Liver (tissue), 3 donors: Measurements from ENCODE around the gene MSL1.

Experiments
- EGR1 ChIP-seq, 2 donors: IDR thresholded peaks; 2 replicates each; pipeline ENCODE4 v1.6.1; 2016 to 2018; ENCODE audit warnings: antibody characterized with exemption in 2 of 2, low read depth in 2 of 2
- GABPA ChIP-seq, 2 donors: IDR thresholded peaks in 1 of 2; conservative IDR thresholded peaks in 1 of 2; 2 replicates each; pipeline ENCODE4 v1.6.1; 2016; ENCODE audit warnings: antibody characterized with exemption in 2 of 2, mild to moderate bottlenecking in 1 of 2, moderate library complexity in 1 of 2
- HNF4A ChIP-seq, 2 donors: conservative IDR thresholded peaks; 2 replicates each; pipeline ENCODE4 v1.6.1; 2016; ENCODE audit warnings: antibody characterized with exemption in 2 of 2, mild to moderate bottlenecking in 2 of 2
- JUND ChIP-seq, 2 donors: IDR thresholded peaks; 2 replicates each; pipeline ENCODE4 v1.6.1; 2016; ENCODE audit warnings: antibody characterized with exemption in 2 of 2
- NR2F2 ChIP-seq: IDR thresholded peaks from 2 replicates; pipeline ENCODE4 v1.6.1; 2016; ENCODE audit warnings: antibody characterized with exemption
- RAD21 ChIP-seq, 2 donors: IDR thresholded peaks; 2 replicates each; pipeline ENCODE4 v1.6.1; 2016; ENCODE audit warnings: antibody characterized with exemption in 2 of 2, mild to moderate bottlenecking in 2 of 2
- REST ChIP-seq: IDR thresholded peaks from 2 replicates; pipeline ENCODE4 v1.6.1; 2016; ENCODE audit warnings: antibody characterized with exemption, mild to moderate bottlenecking
- RXRA ChIP-seq, 2 donors: IDR thresholded peaks; 2 replicates each; pipeline ENCODE4 v1.6.1; 2017 to 2018; ENCODE audit warnings: antibody characterized with exemption in 2 of 2, mild to moderate bottlenecking in 1 of 2
- SP1 ChIP-seq: IDR thresholded peaks from 2 replicates; pipeline ENCODE4 v1.6.1; 2018; ENCODE audit warnings: antibody characterized with exemption, mild to moderate bottlenecking
- YY1 ChIP-seq: IDR thresholded peaks from 2 replicates; pipeline ENCODE4 v1.6.1; 2016; ENCODE audit warnings: antibody characterized with exemption, mild to moderate bottlenecking
- TF ChIP-seq, protein P1 (sequence below): fragments of 150-350 bp; IDR thresholded peaks from 2 replicates; pipeline ENCODE4 v1.5.1; 2017; ENCODE audit warnings: improper control_type of control experiment, low read depth, low read length; ENCODE audit not compliant: missing input control
- TF ChIP-seq, protein P2 (sequence below): IDR thresholded peaks from 2 replicates; pipeline ENCODE4 v1.6.1; 2016; ENCODE audit warnings: antibody characterized with exemption
- TF ChIP-seq, protein P3 (sequence below): IDR thresholded peaks from 2 replicates; pipeline ENCODE4 v1.6.1; 2016; ENCODE audit warnings: antibody characterized with exemption
- donor health status: healthy.
- donor health status: healthy.

DNA sequence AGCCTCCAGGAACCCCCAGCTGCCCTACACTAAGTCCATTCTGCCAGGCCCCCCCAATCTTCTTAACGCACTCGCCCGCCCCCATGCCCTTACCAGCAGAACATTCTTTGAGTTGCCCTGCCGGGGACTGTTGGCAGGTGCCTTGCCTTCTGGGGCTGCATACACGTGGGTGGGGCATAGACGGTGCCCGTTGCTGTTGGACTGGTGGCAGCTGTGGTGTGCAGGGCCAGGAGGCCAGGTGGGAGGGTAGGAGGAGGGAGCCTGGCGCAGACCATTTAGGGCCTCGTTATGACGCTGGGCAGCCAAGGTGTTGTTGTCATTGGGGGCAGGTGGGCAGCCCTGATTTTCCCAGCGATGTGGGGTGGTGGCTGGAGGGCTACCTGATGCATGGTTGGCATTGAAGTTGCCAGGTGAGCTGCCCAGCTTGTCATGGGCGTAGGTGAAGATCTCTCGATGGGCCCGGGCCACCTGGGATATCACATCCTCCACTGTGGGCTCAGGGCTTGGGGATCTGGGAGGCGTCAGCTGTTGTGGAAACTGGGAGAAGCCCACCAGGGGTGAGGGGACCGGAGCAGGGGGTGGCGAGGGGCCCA, 26.3 kb upstream of the MSL1 start:
- TF ChIP-seq, protein P1, sequence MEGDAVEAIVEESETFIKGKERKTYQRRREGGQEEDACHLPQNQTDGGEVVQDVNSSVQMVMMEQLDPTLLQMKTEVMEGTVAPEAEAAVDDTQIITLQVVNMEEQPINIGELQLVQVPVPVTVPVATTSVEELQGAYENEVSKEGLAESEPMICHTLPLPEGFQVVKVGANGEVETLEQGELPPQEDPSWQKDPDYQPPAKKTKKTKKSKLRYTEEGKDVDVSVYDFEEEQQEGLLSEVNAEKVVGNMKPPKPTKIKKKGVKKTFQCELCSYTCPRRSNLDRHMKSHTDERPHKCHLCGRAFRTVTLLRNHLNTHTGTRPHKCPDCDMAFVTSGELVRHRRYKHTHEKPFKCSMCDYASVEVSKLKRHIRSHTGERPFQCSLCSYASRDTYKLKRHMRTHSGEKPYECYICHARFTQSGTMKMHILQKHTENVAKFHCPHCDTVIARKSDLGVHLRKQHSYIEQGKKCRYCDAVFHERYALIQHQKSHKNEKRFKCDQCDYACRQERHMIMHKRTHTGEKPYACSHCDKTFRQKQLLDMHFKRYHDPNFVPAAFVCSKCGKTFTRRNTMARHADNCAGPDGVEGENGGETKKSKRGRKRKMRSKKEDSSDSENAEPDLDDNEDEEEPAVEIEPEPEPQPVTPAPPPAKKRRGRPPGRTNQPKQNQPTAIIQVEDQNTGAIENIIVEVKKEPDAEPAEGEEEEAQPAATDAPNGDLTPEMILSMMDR = no peak
- TF ChIP-seq NR2F2 = no peak
- TF ChIP-seq, protein P2, sequence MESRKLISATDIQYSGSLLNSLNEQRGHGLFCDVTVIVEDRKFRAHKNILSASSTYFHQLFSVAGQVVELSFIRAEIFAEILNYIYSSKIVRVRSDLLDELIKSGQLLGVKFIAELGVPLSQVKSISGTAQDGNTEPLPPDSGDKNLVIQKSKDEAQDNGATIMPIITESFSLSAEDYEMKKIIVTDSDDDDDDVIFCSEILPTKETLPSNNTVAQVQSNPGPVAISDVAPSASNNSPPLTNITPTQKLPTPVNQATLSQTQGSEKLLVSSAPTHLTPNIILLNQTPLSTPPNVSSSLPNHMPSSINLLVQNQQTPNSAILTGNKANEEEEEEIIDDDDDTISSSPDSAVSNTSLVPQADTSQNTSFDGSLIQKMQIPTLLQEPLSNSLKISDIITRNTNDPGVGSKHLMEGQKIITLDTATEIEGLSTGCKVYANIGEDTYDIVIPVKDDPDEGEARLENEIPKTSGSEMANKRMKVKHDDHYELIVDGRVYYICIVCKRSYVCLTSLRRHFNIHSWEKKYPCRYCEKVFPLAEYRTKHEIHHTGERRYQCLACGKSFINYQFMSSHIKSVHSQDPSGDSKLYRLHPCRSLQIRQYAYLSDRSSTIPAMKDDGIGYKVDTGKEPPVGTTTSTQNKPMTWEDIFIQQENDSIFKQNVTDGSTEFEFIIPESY = no peak
- TF ChIP-seq, protein P3, sequence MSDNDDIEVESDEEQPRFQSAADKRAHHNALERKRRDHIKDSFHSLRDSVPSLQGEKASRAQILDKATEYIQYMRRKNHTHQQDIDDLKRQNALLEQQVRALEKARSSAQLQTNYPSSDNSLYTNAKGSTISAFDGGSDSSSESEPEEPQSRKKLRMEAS = no peak
- no peak for TF ChIP-seq RAD21 (IDR thresholded peaks at IDR 0.05)
- no peak for TF ChIP-seq YY1
- no peak for TF ChIP-seq REST
- TF ChIP-seq RXRA (IDR thresholded peaks at IDR 0.05) = no peak
- TF ChIP-seq EGR1 (IDR thresholded peaks at IDR 0.05; ENCODE audit: low read depth in 2 of 2) = no peak
- TF ChIP-seq SP1 = no peak
- TF ChIP-seq JUND (IDR thresholded peaks at IDR 0.05) = no peak
- TF ChIP-seq GABPA (IDR thresholded peaks at IDR 0.05 in 1 of 2, conservative IDR thresholded peaks at IDR 0.05 in 1 of 2) = no peak
- no peak for TF ChIP-seq HNF4A (conservative IDR thresholded peaks at IDR 0.05)
